GM12878 (cell line): Measurements from ENCODE around the gene LIPE. TPM values are rescaled to one million over a fixed set of nuclear protein-coding genes. Genes with fewer than 3 reads are reported as not detected.

Source experiments
- ATAC-seq: fragments of 200-7000 bp; cut with Tn5 transposase; 3 replicates; pipeline ENCODE4 v1.9.1; 2020; ENCODE audit warnings: mild to moderate bottlenecking, moderate library complexity
- BruUV-seq: library from RNA; stranded (reverse); fragments of 400-500 nt; replicated peaks from 2 replicates; lab custom pipeline; 2021; lab: Mats Ljungman, UMichigan
- CTCF ChIA-PET: fragments of 300-600 bp; sonication (Branson Sonifier 250); formaldehyde crosslinking; extraction: SDS; loops from one replicate; lab custom pipeline; 2021; ENCODE audit warnings: inconsistent platforms; lab: Yijun Ruan, JAX
- POLR2A ChIA-PET: fragments of 350-600 bp; formaldehyde crosslinking; extraction: SDS; loops from one replicate; lab custom pipeline; 2021; ENCODE audit warnings: inconsistent platforms; lab: Charles Lee
- RAD21 ChIA-PET: fragments of 300-600 bp; sonication (Branson Sonifier 250); formaldehyde crosslinking; loops from one replicate; lab custom pipeline; 2023; ENCODE audit warnings: antibody characterized with exemption; ENCODE audit not compliant: unreplicated experiment; lab: Charles Lee
- SMC1A ChIA-PET: fragments of 300-600 bp; sonication (Branson Sonifier 250); formaldehyde crosslinking; loops from one replicate; lab custom pipeline; 2023; ENCODE audit not compliant: unreplicated experiment, uncharacterized antibody; lab: Charles Lee
- DNase-seq: peaks from one replicate; pipeline ENCODE4 v3.0.0-alpha.2; 2011; ENCODE audit warnings: low read depth, low spot score
- FAIRE-seq: peaks from 3 replicates; lab custom pipeline; 2011; peaks lifted over from hg19 to GRCh38; lab: Jason Lieb, UNC
- H2AFZ ChIP-seq: 2 replicates; pipeline ENCODE4 v1.6.0; 2011; ENCODE audit warnings: low read depth, low read length, control low read depth; ENCODE audit not compliant: control insufficient read depth
- H3K27ac ChIP-seq: 2 replicates; pipeline ENCODE4 v1.5.1; 2011; ENCODE audit warnings: control low read depth; ENCODE audit not compliant: control insufficient read depth, insufficient read depth
- H3K27me3 ChIP-seq, 2 experiments: replicated peaks in 1 of 2; 2 replicates each; pipeline versions ENCODE4 v1.6.0 to v1.6.1; 2011; ENCODE audit warnings: low read length in 1 of 2; ENCODE audit not compliant: control insufficient read depth in 2 of 2, insufficient read depth in 2 of 2
- H3K36me3 ChIP-seq, 2 experiments: 2 replicates each; pipeline ENCODE4 v1.5.1; 2011; ENCODE audit warnings: low read length in 1 of 2; ENCODE audit not compliant: control insufficient read depth in 2 of 2, insufficient read depth in 2 of 2
- H3K4me1 ChIP-seq: 2 replicates; pipeline ENCODE4 v1.6.1; 2011; ENCODE audit warnings: mild to moderate bottlenecking, low read length, moderate library complexity, mixed read lengths; ENCODE audit not compliant: control insufficient read depth, insufficient read depth
- H3K4me2 ChIP-seq: 2 replicates; pipeline ENCODE4 v1.6.0; 2011; ENCODE audit warnings: control low read depth; ENCODE audit not compliant: control insufficient read depth, insufficient read depth
- H3K4me3 ChIP-seq: fragments of 200-600 bp; sonication (generic); 2 replicates; pipeline ENCODE4 v1.5.1; 2016
- H3K79me2 ChIP-seq: 2 replicates; pipeline ENCODE4 v1.6.0; 2011; ENCODE audit warnings: low read length; ENCODE audit not compliant: control insufficient read depth, insufficient read depth
- H3K9ac ChIP-seq: 2 replicates; pipeline ENCODE4 v1.8.0; 2011; ENCODE audit warnings: low read length, control low read depth, mixed read lengths; ENCODE audit not compliant: control insufficient read depth, insufficient read depth
- H3K9me3 ChIP-seq: replicated peaks from 3 replicates; pipeline ENCODE4 v1.5.1; 2011; ENCODE audit warnings: mild to moderate bottlenecking, low read length; ENCODE audit not compliant: control insufficient read depth, insufficient read depth
- H4K20me1 ChIP-seq: 2 replicates; pipeline ENCODE4 v1.6.0; 2011; ENCODE audit not compliant: control insufficient read depth, insufficient read depth
- BCL11A ChIP-seq: IDR thresholded peaks from 2 replicates; pipeline ENCODE4 v1.6.1; 2011; ENCODE audit warnings: low read depth, low read length
- CEBPB ChIP-seq, 2 experiments: fragments of 150-350 bp in 1 of 2; IDR thresholded peaks; 2 replicates each; pipeline ENCODE4 v1.6.1; 2012 to 2014; ENCODE audit warnings: low read depth in 2 of 2, low read length in 2 of 2, borderline replicate concordance in 1 of 2, inconsistent platforms in 1 of 2
- DPF2 ChIP-seq: fragments of 450-650 bp; IDR thresholded peaks from 2 replicates; pipeline ENCODE4 v1.6.1; 2017; ENCODE audit warnings: mild to moderate bottlenecking
- FOXK2 ChIP-seq: fragments of 450-650 bp; IDR thresholded peaks from 2 replicates; pipeline ENCODE4 v1.6.1; 2017; ENCODE audit warnings: mild to moderate bottlenecking, moderate library complexity
- HCFC1 ChIP-seq: fragments of 150-350 bp; IDR thresholded peaks from 2 replicates; pipeline ENCODE4 v1.6.1; 2014; ENCODE audit warnings: low read length
- HDGF ChIP-seq: fragments of 450-650 bp; IDR thresholded peaks from 2 replicates; pipeline ENCODE4 v1.6.1; 2016; ENCODE audit warnings: antibody characterized with exemption
- NR2F1 ChIP-seq: fragments of 450-650 bp; conservative IDR thresholded peaks from 2 replicates; pipeline ENCODE4 v1.6.1; 2017; ENCODE audit warnings: mild to moderate bottlenecking
- RAD21 ChIP-seq: IDR thresholded peaks from 2 replicates; pipeline ENCODE4 v1.6.1; 2011; ENCODE audit warnings: mild to moderate bottlenecking, low read depth, low read length, moderate library complexity; ENCODE audit not compliant: insufficient read depth
- TCF7 ChIP-seq: IDR thresholded peaks from 2 replicates; pipeline ENCODE4 v1.6.1; 2014; ENCODE audit warnings: antibody characterized with exemption, borderline replicate concordance
- ZBTB11 ChIP-seq: fragments of 450-650 bp; formaldehyde crosslinking; IDR thresholded peaks from 2 replicates; pipeline ENCODE4 v1.5.0; 2022; ENCODE audit warnings: mild to moderate bottlenecking, missing genetic modification characterization
- ZNF24 ChIP-seq: fragments of 450-650 bp; IDR thresholded peaks from 2 replicates; pipeline ENCODE4 v1.6.1; 2017; ENCODE audit warnings: antibody characterized with exemption, mild to moderate bottlenecking
- WGBS: methylation state at CpG from one replicate; pipeline ENCODE4 v1.1.6; 2016; ENCODE audit warnings: low lambda C conversion rate; ENCODE audit not compliant: insufficient replicate concordance, insufficient coverage; ENCODE audit errors: missing lambda C conversion rate; 5-methylcytosine and 5-hydroxymethylcytosine counted together
- in situ Hi-C: fragments of 300-500 bp; cut with MboI; formaldehyde crosslinking; loops from 9 replicates; pipeline ENCODE4 v1.14.3; 2018; ENCODE audit warnings: mixed read lengths
- intact Hi-C: fragments of 100-400 bp; cut with micrococcal nuclease; formaldehyde crosslinking; loops from one replicate; pipeline ENCODE4 v1.14.2; 2022; ENCODE audit not compliant: unreplicated experiment
- polyA plus RNA-seq, 11 experiments: library from polyadenylated mRNA; depleted of rRNA in 4 of 11; unstranded in 6 of 11; stranded (reverse) in 5 of 11; fragments of >200 nt; fragmentation: Nextera tagmentation in 4 of 11; fragmentation: Illumina TruSeq in 1 of 11; extraction: Ambion mirVana in 4 of 11; extraction: Trizol in 1 of 11; gene quantifications; 1 replicate in 1 of 11; 2 replicates in 10 of 11; pipeline versions ENCODE4 v1.2.1 to v1.2.3, GENCODE V29; 2011 to 2016; ENCODE audit warnings: inconsistent platforms in 2 of 11, missing spikeins in 2 of 11, low read depth in 1 of 11
- total RNA-seq, 4 experiments: library from RNA; depleted of rRNA in 3 of 4; stranded (reverse); fragments of >200 nt in 3 of 4; fragmentation: Illumina TruSeq in 1 of 4; extraction: Trizol in 1 of 4; gene quantifications; 2 replicates each; pipeline versions ENCODE4 v1.2.1 to v1.2.3, GENCODE V29; 2013 to 2021
- TF ChIP-seq, protein P1 (sequence below): fragments of 450-650 bp; IDR thresholded peaks from 2 replicates; pipeline ENCODE4 v1.6.1; 2014; ENCODE audit warnings: mild to moderate bottlenecking
- TF ChIP-seq, protein P2 (sequence below): fragments of 450-650 bp; IDR thresholded peaks from 2 replicates; pipeline ENCODE4 v1.6.1; 2016; ENCODE audit warnings: mild to moderate bottlenecking
- TF ChIP-seq, protein P3 (sequence below): IDR thresholded peaks from 2 replicates; pipeline ENCODE4 v1.6.1; 2011; ENCODE audit warnings: low read depth, low read length, improper control_type of control experiment, borderline replicate concordance

The LIPE gene
- total and polyA plus RNA-seq, 10 of the 15 experiments (the other 5 are each of a cell fraction or from before 2014, with no cell fraction given), result 0.02 to 33.3 (median 9.5) TPM

DNA sequence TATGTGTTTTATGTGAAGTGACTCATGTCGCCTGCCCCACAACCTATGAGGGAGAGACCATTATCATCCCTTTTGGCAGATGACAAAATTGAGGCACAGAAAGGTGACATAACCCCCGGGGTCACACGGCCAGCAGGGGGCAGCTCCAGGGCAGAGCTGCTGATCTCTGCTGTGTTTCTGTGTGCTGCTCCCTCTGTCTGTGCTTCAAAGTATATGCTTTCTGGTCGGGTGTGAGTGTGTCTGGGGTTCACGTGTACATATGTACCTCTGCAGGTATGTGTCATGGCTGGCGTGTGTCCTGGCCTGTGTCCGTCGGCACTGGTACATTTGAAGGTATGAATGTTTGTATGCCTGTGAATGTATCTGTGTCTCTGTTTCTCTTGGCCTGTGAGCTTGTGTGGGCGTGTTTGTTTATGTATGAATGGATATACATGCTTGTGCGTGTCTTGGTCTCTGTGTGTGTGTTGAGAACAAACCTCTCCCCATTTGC is 7.1 kb downstream of the LIPE start (continued):
- TF ChIP-seq, protein P1, sequence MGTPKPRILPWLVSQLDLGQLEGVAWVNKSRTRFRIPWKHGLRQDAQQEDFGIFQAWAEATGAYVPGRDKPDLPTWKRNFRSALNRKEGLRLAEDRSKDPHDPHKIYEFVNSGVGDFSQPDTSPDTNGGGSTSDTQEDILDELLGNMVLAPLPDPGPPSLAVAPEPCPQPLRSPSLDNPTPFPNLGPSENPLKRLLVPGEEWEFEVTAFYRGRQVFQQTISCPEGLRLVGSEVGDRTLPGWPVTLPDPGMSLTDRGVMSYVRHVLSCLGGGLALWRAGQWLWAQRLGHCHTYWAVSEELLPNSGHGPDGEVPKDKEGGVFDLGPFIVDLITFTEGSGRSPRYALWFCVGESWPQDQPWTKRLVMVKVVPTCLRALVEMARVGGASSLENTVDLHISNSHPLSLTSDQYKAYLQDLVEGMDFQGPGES, result 0 out of 2 replicates have a peak, but pooled peaks have one; percentile 17
- TF ChIP-seq RAD21 (peak; percentile 45), DPF2 (no peak), NR2F1 (peak; percentile 51; the same call in 1 of the 2 replicates), FOXK2 (peak; percentile 37; the same call in 1 of the 2 replicates), HDGF (peak; percentile 49; the same call in 1 of the 2 replicates)
- TF ChIP-seq, protein P2, sequence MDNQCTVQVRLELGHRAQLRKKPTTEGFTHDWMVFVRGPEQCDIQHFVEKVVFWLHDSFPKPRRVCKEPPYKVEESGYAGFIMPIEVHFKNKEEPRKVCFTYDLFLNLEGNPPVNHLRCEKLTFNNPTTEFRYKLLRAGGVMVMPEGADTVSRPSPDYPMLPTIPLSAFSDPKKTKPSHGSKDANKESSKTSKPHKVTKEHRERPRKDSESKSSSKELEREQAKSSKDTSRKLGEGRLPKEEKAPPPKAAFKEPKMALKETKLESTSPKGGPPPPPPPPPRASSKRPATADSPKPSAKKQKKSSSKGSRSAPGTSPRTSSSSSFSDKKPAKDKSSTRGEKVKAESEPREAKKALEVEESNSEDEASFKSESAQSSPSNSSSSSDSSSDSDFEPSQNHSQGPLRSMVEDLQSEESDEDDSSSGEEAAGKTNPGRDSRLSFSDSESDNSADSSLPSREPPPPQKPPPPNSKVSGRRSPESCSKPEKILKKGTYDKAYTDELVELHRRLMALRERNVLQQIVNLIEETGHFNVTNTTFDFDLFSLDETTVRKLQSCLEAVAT, result peak; percentile 59

DNA sequence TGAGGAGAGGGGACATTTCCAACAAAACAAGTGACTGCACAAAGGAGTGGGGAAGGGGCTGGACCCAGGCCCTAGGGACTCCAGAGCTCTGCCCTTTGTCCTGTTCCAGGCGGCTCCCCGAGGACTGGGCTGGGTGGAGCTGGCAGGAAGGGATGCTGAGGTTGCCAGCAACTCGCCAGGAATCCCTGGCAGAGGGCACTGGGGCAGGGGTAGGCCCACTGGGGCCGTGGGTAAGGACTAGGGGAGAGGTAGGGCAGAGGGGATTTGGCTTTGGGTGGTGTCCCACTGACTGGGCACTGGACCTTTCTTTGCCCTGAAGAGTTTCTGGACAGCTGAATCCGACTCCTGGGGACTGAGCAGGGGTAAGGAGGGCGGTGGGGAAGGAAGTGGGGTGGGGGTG is 7.9 kb downstream of the LIPE start:
- POLR2A ChIA-PET, result interaction anchor here (0.5 to 2.3 kb wide), 2 partner anchors 16 to 23 kb away, joined by 3 to 5 read pairs; no protein-coding TSS in a partner anchor
- H3K79me2 ChIP-seq, result peaks cover 4% of the 10 kb centered on the region

More for the DNA sequence above, 7.9 kb downstream of the LIPE start:
- Histone ChIP-seq H3K27me3 (no peaks in the 10 kb centered on the region), H3K4me2 (no peak overlapping the region), H3K36me3 (0 out of 4 replicates have a peak, but pooled peaks cover 0 to 2% of the 10 kb centered on the region in 2 experiments), H2AFZ (no peak overlapping the region), H3K4me3 (no peak overlapping the region), H4K20me1 (no peaks in the 10 kb centered on the region), H3K27ac (no peak overlapping the region), H3K4me1 (peaks cover 16% of the 10 kb centered on the region), H3K9me3 (no peaks in the 10 kb centered on the region), H3K9ac (no peak overlapping the region)
- no peak for TF ChIP-seq TCF7
- no peak for TF ChIP-seq CEBPB (IDR thresholded peaks at IDR 0.05; ENCODE audit: borderline replicate concordance in 1 of 2, low read depth in 2 of 2, low read length in 2 of 2)
- no peak for TF ChIP-seq BCL11A
- no peak for TF ChIP-seq ZBTB11
- TF ChIP-seq, protein P3, sequence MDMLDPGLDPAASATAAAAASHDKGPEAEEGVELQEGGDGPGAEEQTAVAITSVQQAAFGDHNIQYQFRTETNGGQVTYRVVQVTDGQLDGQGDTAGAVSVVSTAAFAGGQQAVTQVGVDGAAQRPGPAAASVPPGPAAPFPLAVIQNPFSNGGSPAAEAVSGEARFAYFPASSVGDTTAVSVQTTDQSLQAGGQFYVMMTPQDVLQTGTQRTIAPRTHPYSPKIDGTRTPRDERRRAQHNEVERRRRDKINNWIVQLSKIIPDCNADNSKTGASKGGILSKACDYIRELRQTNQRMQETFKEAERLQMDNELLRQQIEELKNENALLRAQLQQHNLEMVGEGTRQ, result no peak
- TF ChIP-seq ZNF24, result no peak
- no peak for TF ChIP-seq HCFC1
- intact Hi-C loops (no loop called here), in situ Hi-C loops (no loop called here)
- BruUV-seq, result no TSS peak
- CTCF ChIA-PET, result interaction anchor here (0.5 to 6.8 kb wide), 13 partner anchors 9 to 1005 kb away, joined by 3 to 95 read pairs (median 5); no protein-coding TSS in a partner anchor
- ATAC-seq, result no peak
- RAD21 ChIA-PET, result interaction anchor here (1.2 kb wide), 1 partner anchor 31 kb away, joined by 3 read pairs; no protein-coding TSS in a partner anchor
- SMC1A ChIA-PET, result interaction anchor here (0.6 to 3.5 kb wide), 3 partner anchors 8 to 19 kb away, joined by 3 to 15 read pairs (median 5); no protein-coding TSS in a partner anchor
- no peak for FAIRE-seq
- no peak for DNase-seq
- 71% methylated on average over 5 of the region's 6 CpGs for WGBS
